Epithelial cell of esophagus (primary cell): ENCODE results near the gene MFAP2.
A peak's percentile ranks its signal among the peaks of the same experiment; 100 is the strongest.
"Not testable (repeated sequence)": the region's sequence is repeated elsewhere in the genome, so short reads cannot be mapped to it uniquely, and the experiment has no call there.

ENCODE experiments used
- DNase-seq: peaks from one replicate; pipeline ENCODE4 v3.0.0; 2010; ENCODE audit warnings: low read depth
- H3K4me3 ChIP-seq: 2 replicates; pipeline ENCODE4 v1.5.1; 2011; ENCODE audit warnings: mild to moderate bottlenecking, low read length, control low read depth
- TF ChIP-seq, protein P1 (sequence below): IDR thresholded peaks from 2 replicates; pipeline ENCODE4 v1.5.1; 2011; ENCODE audit warnings: low read depth, mild to moderate bottlenecking, low read length, control low read depth, inconsistent platforms; ENCODE audit not compliant: insufficient read depth; ENCODE audit errors: missing control alignments

The MFAP2 gene

DNA sequence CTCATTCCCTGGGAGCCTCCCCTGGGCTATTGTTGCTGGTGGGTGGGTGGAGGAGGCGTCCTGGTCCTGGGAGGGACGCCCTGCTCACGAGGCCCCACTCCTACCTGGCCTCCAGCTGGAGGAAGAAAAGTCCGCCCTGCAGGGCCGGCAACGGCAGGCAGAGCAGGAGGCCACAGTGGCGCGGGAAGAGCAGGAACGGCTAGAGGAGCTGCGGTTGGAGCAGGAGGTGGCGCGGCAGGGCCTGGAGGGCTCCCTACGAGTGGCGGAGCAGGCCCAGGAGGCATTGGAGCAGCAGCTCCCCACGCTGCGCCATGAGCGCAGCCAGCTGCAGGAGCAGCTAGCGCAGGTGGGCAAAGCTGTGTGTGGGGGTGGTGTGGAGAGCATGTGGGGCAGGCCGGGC is 33.8 kb downstream of the MFAP2 start:
- TF ChIP-seq, protein P1, sequence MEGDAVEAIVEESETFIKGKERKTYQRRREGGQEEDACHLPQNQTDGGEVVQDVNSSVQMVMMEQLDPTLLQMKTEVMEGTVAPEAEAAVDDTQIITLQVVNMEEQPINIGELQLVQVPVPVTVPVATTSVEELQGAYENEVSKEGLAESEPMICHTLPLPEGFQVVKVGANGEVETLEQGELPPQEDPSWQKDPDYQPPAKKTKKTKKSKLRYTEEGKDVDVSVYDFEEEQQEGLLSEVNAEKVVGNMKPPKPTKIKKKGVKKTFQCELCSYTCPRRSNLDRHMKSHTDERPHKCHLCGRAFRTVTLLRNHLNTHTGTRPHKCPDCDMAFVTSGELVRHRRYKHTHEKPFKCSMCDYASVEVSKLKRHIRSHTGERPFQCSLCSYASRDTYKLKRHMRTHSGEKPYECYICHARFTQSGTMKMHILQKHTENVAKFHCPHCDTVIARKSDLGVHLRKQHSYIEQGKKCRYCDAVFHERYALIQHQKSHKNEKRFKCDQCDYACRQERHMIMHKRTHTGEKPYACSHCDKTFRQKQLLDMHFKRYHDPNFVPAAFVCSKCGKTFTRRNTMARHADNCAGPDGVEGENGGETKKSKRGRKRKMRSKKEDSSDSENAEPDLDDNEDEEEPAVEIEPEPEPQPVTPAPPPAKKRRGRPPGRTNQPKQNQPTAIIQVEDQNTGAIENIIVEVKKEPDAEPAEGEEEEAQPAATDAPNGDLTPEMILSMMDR, result no peak
- DNase-seq, result no peak
- H3K4me3 ChIP-seq, result no peak overlapping the region

GRCh38 chr1:16946185-16946584 is 34.2 kb downstream of the MFAP2 start:
- H3K4me3 ChIP-seq, DNase-seq: not testable (repeated sequence)

DNA sequence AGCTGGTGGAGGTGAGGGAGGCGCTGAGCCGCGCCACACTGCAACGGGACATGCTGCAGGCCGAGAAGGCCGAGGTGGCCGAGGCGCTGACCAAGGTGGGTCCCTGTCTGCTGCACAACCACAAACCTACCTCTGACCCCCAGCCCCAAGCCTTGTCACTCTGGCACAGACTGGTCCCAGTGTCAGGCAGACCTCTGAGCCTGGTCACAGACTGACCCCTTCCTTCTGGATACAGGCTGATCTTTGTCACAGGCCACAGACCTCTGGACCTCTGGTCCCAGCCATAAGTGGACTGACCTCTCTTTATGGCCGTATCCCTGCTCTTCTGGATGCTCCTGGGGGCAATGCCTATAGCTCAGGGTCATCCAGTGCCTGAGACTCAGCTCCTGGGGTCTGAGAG is 34.9 kb downstream of the MFAP2 start:
- not testable (repeated sequence) for DNase-seq

DNA sequence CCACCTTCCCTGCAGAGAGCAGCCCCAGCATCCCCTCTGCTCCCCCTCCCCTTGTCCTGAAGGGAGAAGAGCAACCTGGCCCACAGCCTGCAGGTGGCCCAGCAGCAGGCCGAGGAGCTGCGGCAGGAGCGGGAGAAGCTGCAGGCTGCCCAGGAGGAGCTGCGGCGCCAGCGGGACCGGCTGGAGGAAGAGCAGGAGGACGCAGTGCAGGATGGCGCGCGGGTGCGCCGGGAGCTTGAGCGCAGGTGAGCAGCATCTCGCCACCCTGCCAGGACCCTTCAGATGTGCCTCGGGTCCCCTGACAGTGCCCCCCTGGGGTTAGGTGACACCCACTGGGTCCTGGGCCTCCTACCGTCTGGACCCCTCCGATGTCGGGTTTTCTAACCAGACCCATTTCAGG is 36.4 kb downstream of the MFAP2 start:
- no peak for DNase-seq
- TF ChIP-seq, protein P1, result no peak
- no peak overlapping the region for H3K4me3 ChIP-seq

More for the DNA sequence above, 34.9 kb downstream of the MFAP2 start:
- H3K4me3 ChIP-seq, result not testable (repeated sequence)

GRCh38 chr1:16939386-16940180 is 40.8 kb downstream of the MFAP2 start:
- not testable (repeated sequence) for DNase-seq, H3K4me3 ChIP-seq

DNA sequence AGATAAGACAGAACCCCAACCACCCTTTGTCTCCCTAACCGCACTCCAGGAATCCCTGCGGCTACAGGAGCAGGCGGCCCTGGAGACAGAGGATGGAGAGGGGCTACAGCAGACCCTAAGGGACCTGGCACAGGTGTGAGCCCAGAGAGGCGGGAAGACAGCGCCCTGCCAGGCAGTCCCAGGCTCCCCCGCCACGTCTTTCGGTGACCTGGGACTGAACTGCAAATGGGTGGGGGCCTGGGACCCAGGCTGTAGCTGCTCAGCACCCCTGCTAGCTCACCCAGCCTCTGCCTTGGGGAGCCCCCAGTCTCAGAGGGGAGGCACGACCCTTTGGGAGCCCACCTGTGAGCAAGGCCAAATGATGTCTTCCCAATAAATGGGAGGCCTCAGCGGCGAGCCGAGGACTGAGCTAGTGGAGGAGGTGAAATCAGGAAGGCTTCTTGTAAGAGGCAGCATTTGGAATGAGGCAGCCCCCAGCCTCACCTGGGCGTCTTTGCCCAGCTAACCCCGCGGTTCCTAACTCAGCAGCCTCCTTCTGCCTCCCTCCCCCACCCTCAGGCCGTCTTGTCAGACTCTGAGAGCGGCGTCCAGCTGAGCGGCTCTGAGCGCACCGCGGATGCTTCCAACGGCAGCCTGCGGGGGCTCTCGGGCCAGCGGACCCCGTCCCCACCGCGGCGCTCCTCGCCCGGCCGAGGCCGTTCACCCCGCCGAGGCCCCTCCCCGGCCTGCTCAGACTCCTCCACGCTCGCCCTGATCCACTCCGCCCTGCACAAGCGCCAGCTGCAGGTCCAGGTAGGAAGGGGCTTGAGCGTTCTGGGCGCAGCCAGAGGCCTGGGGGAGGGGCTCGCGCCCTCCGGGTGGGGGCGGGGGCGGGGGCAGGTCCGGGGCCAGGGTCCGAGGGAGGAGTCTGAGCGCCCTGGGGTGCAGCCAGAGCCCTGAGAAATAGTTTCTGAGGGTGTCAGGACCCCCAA is 41.8 kb downstream of the MFAP2 start:
- DNase-seq, result no peak
- TF ChIP-seq, protein P1, result no peak
- H3K4me3 ChIP-seq, result no peak overlapping the region

- DNase-seq, H3K4me3 ChIP-seq: not testable (repeated sequence)
Observed at GRCh38 chr1:16936580-16936979, 43.8 kb downstream of the MFAP2 start.

GRCh38 chr1:16933945-16934344 is 46.5 kb downstream of the MFAP2 start:
- DNase-seq, H3K4me3 ChIP-seq: not testable (repeated sequence)

GRCh38 chr1:16931206-16931934 is 49.0 kb downstream of the MFAP2 start:
- H3K4me3 ChIP-seq, DNase-seq: not testable (repeated sequence)

GRCh38 chr1:16929146-16930041 is 51.0 kb downstream of the MFAP2 start:
- not testable (repeated sequence) for H3K4me3 ChIP-seq
- DNase-seq, result peak; percentile 82
